ENCODE results near the gene SIGLEC14.

The SIGLEC14 gene

DNA sequence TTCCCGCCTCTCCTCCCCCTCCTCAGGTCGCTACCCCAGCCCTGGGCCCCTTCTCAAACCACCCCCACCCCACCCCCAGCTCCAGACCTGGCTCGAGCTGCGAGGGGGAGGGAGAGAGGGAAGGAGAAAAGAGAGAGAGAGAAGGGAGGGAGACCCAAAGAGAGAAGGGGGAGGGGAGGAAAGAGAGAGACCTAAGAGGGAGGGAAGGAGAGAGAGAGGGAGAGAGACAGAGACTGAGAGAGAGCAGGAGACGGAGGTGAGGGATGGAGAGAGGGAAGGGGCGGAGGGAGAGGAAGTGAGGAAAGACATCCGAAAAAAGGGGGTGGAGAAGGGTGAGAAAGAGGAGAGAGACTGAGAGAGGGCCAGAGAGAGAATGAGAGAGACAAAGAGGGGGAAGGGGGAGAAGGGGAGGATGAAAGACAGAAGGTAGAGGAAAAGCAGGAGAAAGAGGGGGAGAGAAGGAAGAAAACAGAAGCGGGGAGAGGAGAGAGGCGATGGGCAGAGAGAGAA, 44.5 kb upstream of the SIGLEC14 start:
- no peak for TF ChIP-seq TAF1 (IDR thresholded peaks at IDR 0.05; ENCODE audit: low read depth)
- TF ChIP-seq ZBTB7A (IDR thresholded peaks at IDR 0.05; ENCODE audit: low read depth): no peak
- TF ChIP-seq TEAD4 (IDR thresholded peaks at IDR 0.05): no peak
- TF ChIP-seq, protein P1, sequence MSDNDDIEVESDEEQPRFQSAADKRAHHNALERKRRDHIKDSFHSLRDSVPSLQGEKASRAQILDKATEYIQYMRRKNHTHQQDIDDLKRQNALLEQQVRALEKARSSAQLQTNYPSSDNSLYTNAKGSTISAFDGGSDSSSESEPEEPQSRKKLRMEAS (IDR thresholded peaks at IDR 0.05): no peak
- TF ChIP-seq NFIC (IDR thresholded peaks at IDR 0.05): no peak
- TF ChIP-seq YY1 (IDR thresholded peaks at IDR 0.05; ENCODE audit: low read depth): no peak
- TF ChIP-seq EP300 (IDR thresholded peaks at IDR 0.05; ENCODE audit: borderline replicate concordance): no peak

DNA sequence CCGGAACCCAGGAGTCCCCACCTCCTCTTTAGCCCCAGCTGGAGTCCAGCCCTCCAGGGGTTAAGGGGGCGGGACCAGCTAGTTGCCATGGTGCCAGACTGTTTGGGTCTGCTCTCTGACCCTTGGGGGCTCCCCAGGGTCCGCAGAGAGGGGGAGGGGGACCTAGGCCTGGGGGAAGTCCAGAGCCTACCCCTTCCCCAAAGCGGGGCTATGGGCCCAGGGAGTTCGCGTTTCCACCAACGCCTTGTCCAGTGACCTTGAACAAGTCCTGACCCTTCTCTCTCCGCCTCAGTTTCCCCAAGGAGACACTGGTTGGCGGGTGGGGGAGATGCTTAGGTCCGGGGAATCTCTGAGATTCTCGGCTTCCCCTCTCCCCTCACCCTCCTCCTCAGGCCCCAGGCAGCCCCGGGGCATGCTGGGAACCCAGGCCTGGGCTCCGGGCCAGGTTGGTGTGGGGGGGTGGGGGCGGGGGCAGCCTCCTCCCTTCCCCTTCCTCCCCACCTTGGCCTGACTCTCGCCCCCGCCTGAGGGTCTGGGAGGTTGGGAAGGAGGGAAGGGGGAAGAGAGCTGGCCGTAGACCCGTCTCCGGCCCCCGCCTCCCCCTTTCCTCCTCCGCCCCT, 43.9 kb upstream of the SIGLEC14 start:
- TF ChIP-seq, protein P1 (IDR thresholded peaks at IDR 0.05): 0 out of 2 replicates have a peak, but pooled peaks have one; percentile 18
- no peak for TF ChIP-seq TCF12 (IDR thresholded peaks at IDR 0.05; ENCODE audit: low read depth)
- no peak for TF ChIP-seq YY1 (IDR thresholded peaks at IDR 0.05; ENCODE audit: low read depth)
- peak; percentile 86 for TF ChIP-seq NFIC (IDR thresholded peaks at IDR 0.05)
- TF ChIP-seq, protein P2, sequence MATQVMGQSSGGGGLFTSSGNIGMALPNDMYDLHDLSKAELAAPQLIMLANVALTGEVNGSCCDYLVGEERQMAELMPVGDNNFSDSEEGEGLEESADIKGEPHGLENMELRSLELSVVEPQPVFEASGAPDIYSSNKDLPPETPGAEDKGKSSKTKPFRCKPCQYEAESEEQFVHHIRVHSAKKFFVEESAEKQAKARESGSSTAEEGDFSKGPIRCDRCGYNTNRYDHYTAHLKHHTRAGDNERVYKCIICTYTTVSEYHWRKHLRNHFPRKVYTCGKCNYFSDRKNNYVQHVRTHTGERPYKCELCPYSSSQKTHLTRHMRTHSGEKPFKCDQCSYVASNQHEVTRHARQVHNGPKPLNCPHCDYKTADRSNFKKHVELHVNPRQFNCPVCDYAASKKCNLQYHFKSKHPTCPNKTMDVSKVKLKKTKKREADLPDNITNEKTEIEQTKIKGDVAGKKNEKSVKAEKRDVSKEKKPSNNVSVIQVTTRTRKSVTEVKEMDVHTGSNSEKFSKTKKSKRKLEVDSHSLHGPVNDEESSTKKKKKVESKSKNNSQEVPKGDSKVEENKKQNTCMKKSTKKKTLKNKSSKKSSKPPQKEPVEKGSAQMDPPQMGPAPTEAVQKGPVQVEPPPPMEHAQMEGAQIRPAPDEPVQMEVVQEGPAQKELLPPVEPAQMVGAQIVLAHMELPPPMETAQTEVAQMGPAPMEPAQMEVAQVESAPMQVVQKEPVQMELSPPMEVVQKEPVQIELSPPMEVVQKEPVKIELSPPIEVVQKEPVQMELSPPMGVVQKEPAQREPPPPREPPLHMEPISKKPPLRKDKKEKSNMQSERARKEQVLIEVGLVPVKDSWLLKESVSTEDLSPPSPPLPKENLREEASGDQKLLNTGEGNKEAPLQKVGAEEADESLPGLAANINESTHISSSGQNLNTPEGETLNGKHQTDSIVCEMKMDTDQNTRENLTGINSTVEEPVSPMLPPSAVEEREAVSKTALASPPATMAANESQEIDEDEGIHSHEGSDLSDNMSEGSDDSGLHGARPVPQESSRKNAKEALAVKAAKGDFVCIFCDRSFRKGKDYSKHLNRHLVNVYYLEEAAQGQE (IDR thresholded peaks at IDR 0.05; ENCODE audit: low read depth): no peak
- TF ChIP-seq ZBTB7A (IDR thresholded peaks at IDR 0.05; ENCODE audit: low read depth): peak; percentile 77
- TF ChIP-seq TAF1 (IDR thresholded peaks at IDR 0.05; ENCODE audit: low read depth): no peak
- TF ChIP-seq FOXM1 (IDR thresholded peaks at IDR 0.05; ENCODE audit: borderline replicate concordance, low read depth): no peak
- TF ChIP-seq CEBPB (IDR thresholded peaks at IDR 0.05): no peak
- TF ChIP-seq, protein P3, sequence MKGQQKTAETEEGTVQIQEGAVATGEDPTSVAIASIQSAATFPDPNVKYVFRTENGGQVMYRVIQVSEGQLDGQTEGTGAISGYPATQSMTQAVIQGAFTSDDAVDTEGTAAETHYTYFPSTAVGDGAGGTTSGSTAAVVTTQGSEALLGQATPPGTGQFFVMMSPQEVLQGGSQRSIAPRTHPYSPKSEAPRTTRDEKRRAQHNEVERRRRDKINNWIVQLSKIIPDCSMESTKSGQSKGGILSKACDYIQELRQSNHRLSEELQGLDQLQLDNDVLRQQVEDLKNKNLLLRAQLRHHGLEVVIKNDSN (IDR thresholded peaks at IDR 0.05): no peak

DNA sequence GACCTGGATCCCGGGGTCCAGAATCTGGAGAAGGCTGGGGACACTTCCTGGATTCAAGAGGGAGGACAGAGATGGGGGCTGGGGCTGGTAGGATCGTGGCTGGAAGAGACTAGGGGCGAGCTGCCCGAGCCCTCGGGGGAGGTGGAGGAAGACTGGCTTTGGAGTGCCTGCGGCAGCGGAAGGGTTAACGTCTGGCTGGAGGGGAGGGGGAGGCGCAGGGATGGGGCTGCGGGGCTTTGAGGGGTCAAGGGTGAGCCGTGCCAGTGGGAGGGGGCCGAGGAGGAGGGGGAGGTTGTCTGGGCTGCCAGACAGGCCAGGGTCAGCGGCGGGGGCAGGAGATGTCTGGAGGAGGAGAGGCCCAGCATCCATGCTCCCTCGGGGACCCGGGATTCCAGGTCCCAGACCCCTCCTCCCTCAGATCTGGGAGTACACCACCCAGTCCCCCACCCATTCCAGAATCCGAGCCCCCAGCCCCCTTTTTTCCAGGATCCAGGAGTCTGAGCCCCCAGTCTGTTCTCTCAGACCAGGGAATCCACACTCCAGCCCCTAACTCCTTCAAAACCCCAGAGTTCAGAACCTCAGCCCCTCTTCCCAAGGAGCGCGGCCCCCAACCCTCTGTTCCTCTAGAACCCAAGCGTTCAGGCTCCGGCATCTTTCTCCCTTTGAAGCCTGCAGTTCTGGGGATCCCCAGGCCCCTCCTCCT, 43.3 kb upstream of the SIGLEC14 start:
- TF ChIP-seq, protein P1 (IDR thresholded peaks at IDR 0.05): no peak
- no peak for TF ChIP-seq CEBPB (IDR thresholded peaks at IDR 0.05)
- TF ChIP-seq TCF12 (IDR thresholded peaks at IDR 0.05; ENCODE audit: low read depth): no peak
- no peak for TF ChIP-seq TEAD4 (IDR thresholded peaks at IDR 0.05)
- no peak for TF ChIP-seq FOXM1 (IDR thresholded peaks at IDR 0.05; ENCODE audit: borderline replicate concordance, low read depth)
- no peak for TF ChIP-seq EGR1 (IDR thresholded peaks at IDR 0.05)
- no peak; the same call in none of the 2 replicates for TF ChIP-seq ZBTB7A (IDR thresholded peaks at IDR 0.05; ENCODE audit: low read depth)

DNA sequence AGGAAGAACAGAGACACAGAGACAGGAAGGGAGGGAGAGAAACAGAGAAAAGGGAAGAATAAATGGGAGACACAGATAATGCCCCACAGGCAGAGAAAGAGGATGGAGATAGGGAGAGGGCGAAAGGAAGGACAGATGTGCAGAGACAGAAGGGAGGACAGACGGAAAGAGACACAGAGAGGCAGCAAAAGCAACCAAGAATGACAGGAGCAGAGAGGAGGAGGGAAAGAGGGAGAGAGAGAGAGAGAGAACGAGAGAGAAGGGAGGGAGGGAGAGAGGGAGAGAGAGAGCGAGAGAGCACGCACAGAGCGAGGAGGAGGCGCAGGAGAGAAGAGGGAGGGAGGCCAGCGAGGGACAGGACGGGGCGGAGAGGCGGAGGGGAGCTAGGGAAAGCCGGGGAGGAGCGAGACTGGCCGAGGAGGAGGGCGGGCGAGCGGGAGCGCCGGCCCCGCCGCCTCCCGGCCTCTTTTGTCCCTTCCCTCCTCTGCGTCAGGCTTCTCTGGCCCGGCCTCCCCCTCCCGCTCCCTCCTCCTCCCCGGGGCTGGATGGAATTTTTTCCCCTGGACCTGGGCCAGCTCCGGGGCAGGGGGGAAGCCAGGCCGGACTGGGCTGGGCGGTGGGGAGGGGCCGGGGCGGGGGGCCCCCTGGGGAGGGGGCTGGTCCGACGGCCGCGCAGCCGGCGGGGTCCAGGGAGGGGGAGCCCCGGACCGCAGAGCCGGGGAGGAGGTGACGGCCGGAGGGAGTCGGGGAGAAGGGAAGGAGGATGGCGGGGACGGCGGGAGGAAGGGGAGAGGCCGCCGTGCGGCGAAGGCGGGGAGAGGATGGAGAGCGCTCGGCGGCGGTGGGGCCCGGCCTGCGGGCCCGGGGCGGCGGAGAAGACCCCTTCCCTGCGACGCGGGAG, 42.3 kb upstream of the SIGLEC14 start:
- peak; percentile 66; the same call in 1 of the 2 replicates for TF ChIP-seq EP300 (IDR thresholded peaks at IDR 0.05; ENCODE audit: borderline replicate concordance)
- no peak; the same call in 1 of the 2 replicates for TF ChIP-seq YY1 (IDR thresholded peaks at IDR 0.05; ENCODE audit: low read depth)
- no peak for TF ChIP-seq CREB1 (IDR thresholded peaks at IDR 0.05; ENCODE audit: low read depth)
- no peak for TF ChIP-seq EGR1 (IDR thresholded peaks at IDR 0.05)
- TF ChIP-seq, protein P3 (IDR thresholded peaks at IDR 0.05): no peak
- TF ChIP-seq FOXM1 (IDR thresholded peaks at IDR 0.05; ENCODE audit: borderline replicate concordance, low read depth): no peak
- peak; percentile 53; the same call in 1 of the 2 replicates for TF ChIP-seq TAF1 (IDR thresholded peaks at IDR 0.05; ENCODE audit: low read depth)
- TF ChIP-seq TEAD4 (IDR thresholded peaks at IDR 0.05): peak; percentile 72
- TF ChIP-seq, protein P1 (IDR thresholded peaks at IDR 0.05): peak; percentile 30; the same call in 1 of the 2 replicates
- TF ChIP-seq ZBTB7A (IDR thresholded peaks at IDR 0.05; ENCODE audit: low read depth): no peak; the same call in none of the 2 replicates
- TF ChIP-seq RAD21 (IDR thresholded peaks at IDR 0.05; ENCODE audit: low read depth): no peak
- TF ChIP-seq, protein P2 (IDR thresholded peaks at IDR 0.05; ENCODE audit: low read depth): no peak
- TF ChIP-seq NFIC (IDR thresholded peaks at IDR 0.05): peak; percentile 89
- peak; percentile 63; the same call in 1 of the 2 replicates for TF ChIP-seq TCF12 (IDR thresholded peaks at IDR 0.05; ENCODE audit: low read depth)
- TF ChIP-seq CEBPB (IDR thresholded peaks at IDR 0.05): no peak

Measured in Ishikawa (cell line).